SK-N-MC (cell line): Measurements from ENCODE around the gene GRK3.
"Not testable (repeated sequence)": the region's sequence is repeated elsewhere in the genome, so short reads cannot be mapped to it uniquely, and the experiment has no call there.

Experiments
- DNase-seq: peaks from one replicate; pipeline ENCODE4 v3.0.0-alpha.2; 2011; ENCODE audit warnings: low read depth, low spot score
- H3K27ac ChIP-seq: fragments of 200-600 bp; sonication (generic); 2 replicates; pipeline ENCODE4 v1.5.1; 2016; ENCODE audit warnings: mixed run types
- H3K36me3 ChIP-seq: fragments of 200-600 bp; sonication (generic); 2 replicates; pipeline ENCODE4 v1.6.1; 2017; ENCODE audit warnings: antibody characterized with exemption, low read length, mixed read lengths; ENCODE audit not compliant: insufficient read depth
- H3K4me3 ChIP-seq: fragments of 200-600 bp; sonication (generic); 2 replicates; pipeline ENCODE4 v1.5.1; 2016
- H3K9ac ChIP-seq: fragments of 200-600 bp; sonication (generic); 2 replicates; pipeline ENCODE4 v1.8.0; 2017; ENCODE audit warnings: mixed run types, mixed read lengths; ENCODE audit not compliant: insufficient read length
- H3K9me3 ChIP-seq: fragments of 200-600 bp; sonication (generic); 2 replicates; pipeline ENCODE4 v1.6.1; 2017; ENCODE audit warnings: low read depth, mild to moderate bottlenecking, antibody characterized with exemption, low read length, moderate library complexity, mixed read lengths
- EZH2 ChIP-seq: fragments of 200-600 bp; sonication (generic); IDR thresholded peaks from one replicate; pipeline ENCODE4 v1.6.1; 2017; ENCODE audit warnings: antibody characterized with exemption
- FOXP2 ChIP-seq: optimal IDR thresholded peaks from 2 replicates; pipeline ENCODE3; 2011; ENCODE audit warnings: mild to moderate bottlenecking, moderate library complexity; ENCODE audit not compliant: insufficient read depth; ENCODE audit errors: extremely low read length, control extremely low read depth
- POLR2AphosphoS5 ChIP-seq: IDR thresholded peaks from 2 replicates; pipeline ENCODE4 v1.6.1; 2012; ENCODE audit warnings: mild to moderate bottlenecking, low read depth, low read length, borderline replicate concordance

The GRK3 gene

GRCh38 chr22:25582946-25583345 lies 18.5 kb downstream of the GRK3 start:
- H3K27ac ChIP-seq: no peak overlapping the region
- no peaks in the 10 kb centered on the region for H3K9me3 ChIP-seq
- H3K9ac ChIP-seq: no peak overlapping the region
- no peak for DNase-seq
- TF ChIP-seq POLR2AphosphoS5: no peak
- TF ChIP-seq EZH2: no peak
- no peak for TF ChIP-seq FOXP2
- H3K36me3 ChIP-seq: no peaks in the 10 kb centered on the region
- H3K4me3 ChIP-seq: no peak overlapping the region

GRCh38 chr22:25584993-25585392 lies 20.5 kb downstream of the GRK3 start:
- not testable (repeated sequence) for H3K27ac ChIP-seq, H3K36me3 ChIP-seq, H3K4me3 ChIP-seq, H3K9me3 ChIP-seq, H3K9ac ChIP-seq, DNase-seq

- H3K9ac ChIP-seq, H3K36me3 ChIP-seq, H3K4me3 ChIP-seq, H3K27ac ChIP-seq, DNase-seq, H3K9me3 ChIP-seq: not testable (repeated sequence)
Measured at GRCh38 chr22:25589664-25590063, 25.2 kb downstream of the GRK3 start.

GRCh38 chr22:25593323-25593722 lies 28.8 kb downstream of the GRK3 start:
- H3K9ac ChIP-seq, H3K36me3 ChIP-seq, H3K4me3 ChIP-seq, H3K27ac ChIP-seq, H3K9me3 ChIP-seq, DNase-seq: not testable (repeated sequence)

- Histone ChIP-seq H3K36me3 (no peaks in the 10 kb centered on the region), H3K27ac (no peak overlapping the region), H3K4me3 (no peak overlapping the region), H3K9me3 (no peaks in the 10 kb centered on the region), H3K9ac (no peak overlapping the region)
- TF ChIP-seq EZH2 (no peak), FOXP2 (no peak), POLR2AphosphoS5 (no peak)
- no peak for DNase-seq
Measured at GRCh38 chr22:25598609-25599008, 34.1 kb downstream of the GRK3 start.

- TF ChIP-seq POLR2AphosphoS5: no peak
- TF ChIP-seq FOXP2: no peak
- no peak for TF ChIP-seq EZH2
- Histone ChIP-seq H3K4me3 (no peak overlapping the region), H3K36me3 (no peaks in the 10 kb centered on the region), H3K27ac (no peak overlapping the region), H3K9me3 (no peaks in the 10 kb centered on the region), H3K9ac (no peak overlapping the region)
- no peak for DNase-seq
Measured at GRCh38 chr22:25602445-25602844, 38.0 kb downstream of the GRK3 start.

GRCh38 chr22:25602916-25603315 lies 38.4 kb downstream of the GRK3 start:
- no peak for DNase-seq

GRCh38 chr22:25605146-25605545 lies 40.7 kb downstream of the GRK3 start:
- not testable (repeated sequence) for H3K27ac ChIP-seq, H3K9ac ChIP-seq, DNase-seq, H3K4me3 ChIP-seq, H3K36me3 ChIP-seq, H3K9me3 ChIP-seq

More at GRCh38 chr22:25602916-25603315, 38.4 kb downstream of the GRK3 start:
- Histone ChIP-seq H3K9me3 (no peaks in the 10 kb centered on the region), H3K27ac (no peak overlapping the region), H3K4me3 (no peak overlapping the region), H3K36me3 (no peaks in the 10 kb centered on the region), H3K9ac (no peak overlapping the region)
- TF ChIP-seq EZH2 (no peak), POLR2AphosphoS5 (no peak), FOXP2 (no peak)

GRCh38 chr22:25605565-25605964 lies 41.1 kb downstream of the GRK3 start:
- DNase-seq, H3K36me3 ChIP-seq, H3K9me3 ChIP-seq, H3K27ac ChIP-seq, H3K9ac ChIP-seq, H3K4me3 ChIP-seq: not testable (repeated sequence)

GRCh38 chr22:25611284-25611683 lies 46.8 kb downstream of the GRK3 start:
- not testable (repeated sequence) for H3K36me3 ChIP-seq, H3K9ac ChIP-seq, DNase-seq, H3K4me3 ChIP-seq, H3K9me3 ChIP-seq, H3K27ac ChIP-seq

GRCh38 chr22:25613131-25613530 lies 48.7 kb downstream of the GRK3 start:
- not testable (repeated sequence) for H3K4me3 ChIP-seq, H3K9ac ChIP-seq, H3K27ac ChIP-seq, DNase-seq, H3K9me3 ChIP-seq, H3K36me3 ChIP-seq

- H3K36me3 ChIP-seq, H3K27ac ChIP-seq, DNase-seq, H3K9me3 ChIP-seq, H3K4me3 ChIP-seq, H3K9ac ChIP-seq: not testable (repeated sequence)
Measured at GRCh38 chr22:25613558-25613957, 49.1 kb downstream of the GRK3 start.

GRCh38 chr22:25614791-25615190 lies 50.3 kb downstream of the GRK3 start:
- DNase-seq, H3K27ac ChIP-seq, H3K4me3 ChIP-seq, H3K36me3 ChIP-seq, H3K9me3 ChIP-seq, H3K9ac ChIP-seq: not testable (repeated sequence)
